B cell (primary cell): ENCODE measurements around the gene ANTXRL. TPM values are rescaled to one million over a fixed set of nuclear protein-coding genes. Genes with fewer than 3 reads are reported as not detected.

ENCODE experiments used
- ATAC-seq: fragments of 200-7000 bp; cut with Tn5 transposase; one replicate; pipeline ENCODE4 v1.10.0; 2021; ENCODE audit warnings: low read depth, mild to moderate bottlenecking, moderate number of reproducible peaks, moderate library complexity
- CTCF ChIA-PET: fragments of 350-600 bp; sonication (Branson Sonifier 250); formaldehyde crosslinking; loops from one replicate; lab custom pipeline; 2021; ENCODE audit warnings: antibody characterized with exemption, inconsistent platforms; lab: Charles Lee
- POLR2A ChIA-PET: fragments of 350-600 bp; sonication (Branson Sonifier 250); formaldehyde crosslinking; loops from one replicate; lab custom pipeline; 2021; ENCODE audit warnings: antibody characterized with exemption; lab: Charles Lee
- DNase-seq: peaks from one replicate; pipeline ENCODE4 v3.0.0; 2013
- H2AFZ ChIP-seq: 2 replicates; pipeline ENCODE4 v1.6.1; 2012; ENCODE audit warnings: mild to moderate bottlenecking, low read depth, low read length; ENCODE audit not compliant: insufficient read depth, poor library complexity, severe bottlenecking
- H3K27ac ChIP-seq, 2 donors: 1 replicate in 1 of 2; 2 replicates in 1 of 2; pipeline ENCODE4 v1.5.1; 2012 to 2013; ENCODE audit warnings: low read length in 2 of 2, mild to moderate bottlenecking in 2 of 2, moderate library complexity in 1 of 2
- H3K27me3 ChIP-seq, 4 experiments: fragments of 200-600 bp in 1 of 4; sonication (generic) in 1 of 4; replicated peaks in 1 of 4; 1 replicate in 2 of 4; 2 replicates in 2 of 4; pipeline versions ENCODE4 v1.6.1 to v1.7.0; 2013 to 2016; ENCODE audit warnings: low read length in 3 of 4, mild to moderate bottlenecking in 2 of 4, mixed read lengths in 1 of 4, moderate library complexity in 1 of 4; ENCODE audit not compliant: insufficient read depth in 4 of 4, control insufficient read depth in 3 of 4; ENCODE audit errors: control extremely low read depth in 1 of 4
- H3K36me3 ChIP-seq, 2 experiments: replicated peaks in 1 of 2; 1 replicate in 1 of 2; 2 replicates in 1 of 2; pipeline versions ENCODE4 v1.6.1 to v1.7.1; 2013; ENCODE audit warnings: low read length in 1 of 2; ENCODE audit not compliant: insufficient read depth in 2 of 2, control insufficient read depth in 1 of 2; ENCODE audit errors: control extremely low read depth in 1 of 2, extremely low read depth in 1 of 2
- H3K4me1 ChIP-seq, 2 donors: fragments of 200-600 bp in 1 of 2; sonication (generic) in 1 of 2; 1 replicate in 1 of 2; 2 replicates in 1 of 2; pipeline versions ENCODE4 v1.5.1 to v1.6.1; 2013 to 2017; ENCODE audit warnings: low read length in 2 of 2; ENCODE audit not compliant: control insufficient read depth in 2 of 2, insufficient read depth in 2 of 2
- H3K4me2 ChIP-seq: replicated peaks from 2 replicates; pipeline ENCODE3; 2012; ENCODE audit warnings: mild to moderate bottlenecking, low read depth, low read length; ENCODE audit not compliant: poor library complexity, severe bottlenecking
- H3K4me3 ChIP-seq, 5 experiments: fragments of 200-600 bp in 1 of 5; sonication (generic) in 1 of 5; 1 replicate in 3 of 5; 2 replicates in 2 of 5; pipeline versions ENCODE4 v1.5.1 to v1.7.0; 2011 to 2016; ENCODE audit warnings: low read length in 4 of 5, mild to moderate bottlenecking in 4 of 5, low read depth in 2 of 5, control low read depth in 1 of 5, moderate library complexity in 1 of 5; ENCODE audit not compliant: insufficient read depth in 1 of 5; ENCODE audit errors: control extremely low read depth in 1 of 5, extremely low read depth in 1 of 5
- H3K79me2 ChIP-seq: fragments of 200-600 bp; sonication (generic); one replicate; pipeline ENCODE4 v1.6.0; 2016; ENCODE audit warnings: low read length; ENCODE audit not compliant: control insufficient read depth, insufficient read depth
- H3K9ac ChIP-seq: fragments of 200-600 bp; sonication (generic); 2 replicates; pipeline ENCODE4 v1.6.1; 2017; ENCODE audit warnings: mild to moderate bottlenecking, low read length, moderate library complexity
- H3K9me3 ChIP-seq, 3 donors: one replicate each; pipeline versions ENCODE4 v1.6.1 to v1.7.1; 2013; ENCODE audit warnings: low read length in 2 of 3; ENCODE audit not compliant: control insufficient read depth in 2 of 3, insufficient read depth in 1 of 3; ENCODE audit errors: control extremely low read depth in 1 of 3
- H4K20me1 ChIP-seq: 2 replicates; pipeline ENCODE4 v1.6.0; 2012; ENCODE audit warnings: mild to moderate bottlenecking, low read length; ENCODE audit not compliant: insufficient read depth, control insufficient read depth, poor library complexity, severe bottlenecking
- H3K27ac Mint-ChIP-seq: one replicate; pipeline ENCODE4 v1.8.0; 2021; ENCODE audit warnings: mixed read lengths
- H3K27me3 Mint-ChIP-seq: one replicate; pipeline ENCODE4 v1.8.0; 2021; ENCODE audit warnings: mixed read lengths
- H3K4me1 Mint-ChIP-seq: one replicate; pipeline ENCODE4 v1.8.0; 2021; ENCODE audit warnings: mixed read lengths
- H3K4me3 Mint-ChIP-seq: one replicate; pipeline ENCODE4 v1.8.0; 2021; ENCODE audit warnings: mixed read lengths
- H3K9me3 Mint-ChIP-seq: one replicate; pipeline ENCODE4 v1.8.0; 2022; ENCODE audit warnings: mixed read lengths; ENCODE audit not compliant: insufficient read depth
- CTCF ChIP-seq: fragments of 200-600 bp; IDR thresholded peaks from one replicate; pipeline ENCODE4 v1.8.0; 2022; ENCODE audit warnings: antibody characterized with exemption, mild to moderate bottlenecking
- EZH2 ChIP-seq: IDR thresholded peaks from 2 replicates; pipeline ENCODE4 v1.6.1; 2012; ENCODE audit warnings: borderline replicate concordance, low read depth, mild to moderate bottlenecking, moderate library complexity, low read length; ENCODE audit not compliant: insufficient read depth, poor library complexity, severe bottlenecking
- WGBS: methylation state at CpG from one replicate; pipeline ENCODE4 v1.1.5; 2013; ENCODE audit warnings: missing lambda C conversion rate; ENCODE audit not compliant: insufficient coverage; 5-methylcytosine and 5-hydroxymethylcytosine counted together
- intact Hi-C: fragments of 100-400 bp; cut with micrococcal nuclease; formaldehyde crosslinking; loops from one replicate; pipeline ENCODE4 v1.10.0; 2022
- polyA plus RNA-seq: library from polyadenylated mRNA; depleted of rRNA; stranded (reverse); fragments of >200 nt; gene quantifications from 2 replicates; pipeline ENCODE4 v1.2.3, GENCODE V29; 2012
- total RNA-seq, 2 donors: library from RNA; stranded (reverse); fragments of 120-200 nt in 1 of 2; gene quantifications; 1 replicate in 1 of 2; 2 replicates in 1 of 2; pipeline versions ENCODE4 v1.2.3 to v1.2.4, GENCODE V29; 2013 to 2022

ANTXRL gene
- total and polyA plus RNA-seq, 2 donors (not counting 1 experiment from before 2014, with no cell fraction given) = not detected

DNA sequence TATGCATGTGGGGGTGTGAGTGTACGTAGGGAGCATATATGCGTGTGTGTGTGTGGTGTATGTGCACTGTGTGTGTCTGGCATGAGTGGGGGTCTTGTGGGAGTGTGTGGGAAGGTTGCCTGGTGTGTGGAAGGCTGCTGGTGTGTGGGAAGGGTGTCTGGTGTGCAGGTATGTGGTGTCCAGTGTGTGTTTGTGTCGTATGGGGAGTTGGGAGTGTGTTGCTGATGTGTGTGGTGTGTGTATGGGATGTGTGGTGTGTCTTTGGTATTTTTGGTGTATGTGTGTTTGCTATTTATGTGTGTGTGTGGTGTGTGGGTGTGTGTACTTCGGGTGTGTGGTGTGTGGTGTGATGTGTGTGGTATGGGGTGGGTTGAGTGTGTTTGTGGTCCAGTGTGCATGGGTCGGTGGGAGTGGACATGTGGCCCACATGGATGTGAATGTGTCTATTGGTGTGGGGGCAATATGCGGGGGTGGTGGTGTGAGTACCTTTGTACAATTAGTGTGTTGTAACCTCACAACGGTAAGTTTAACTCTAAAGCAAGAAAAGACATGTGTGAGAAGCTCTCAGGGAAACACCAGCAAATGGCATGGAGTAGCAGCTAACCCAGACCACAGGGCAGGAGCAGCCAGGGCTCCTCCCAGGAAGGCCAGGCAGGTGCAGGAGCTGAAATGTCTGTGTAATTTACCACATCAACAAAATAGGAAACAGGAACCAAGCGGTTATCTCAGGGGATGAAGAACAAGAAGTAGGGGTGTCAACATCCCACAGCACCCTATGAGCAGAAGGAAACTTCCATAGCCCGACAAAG lies 11.9 kb downstream of the ANTXRL start:
- intact Hi-C loops = no loop called here
- H3K4me3 ChIP-seq = peak overlapping the region in 1 of 5 experiments; percentile 1
- TF ChIP-seq EZH2 = no peak
- no peak for TF ChIP-seq CTCF
- Mint-ChIP-seq H3K4me1 (peaks cover 24% of the 10 kb centered on the region), H3K4me3 (no peak overlapping the region), H3K27ac (peak overlapping the region; percentile 38), H3K9me3 (no peaks in the 10 kb centered on the region), H3K27me3 (peaks cover 9% of the 10 kb centered on the region)
- ChIA-PET POLR2A (no interaction called here), CTCF (no interaction called here)
- H3K36me3 ChIP-seq = no peaks in the 10 kb centered on the region
- no peaks in the 10 kb centered on the region for H4K20me1 ChIP-seq
- H3K9ac ChIP-seq = no peak overlapping the region
- peak; percentile 54 for DNase-seq
- H3K9me3 ChIP-seq = peaks cover 0 to 2% (median 0%) of the 10 kb centered on the region in 3 donors
- WGBS = 56% methylated on average over 8 of the region's 9 CpGs
- ATAC-seq = peak; percentile 32
- H3K4me2 ChIP-seq = peak overlapping the region; percentile 61
- H3K79me2 ChIP-seq = no peaks in the 10 kb centered on the region
- H3K4me1 ChIP-seq = peaks cover 29 to 36% of the 10 kb centered on the region in 2 donors
- H2AFZ ChIP-seq = peak overlapping the region; percentile 76
- peak overlapping the region; percentile 50 to 57 for H3K27ac ChIP-seq
- no peaks in the 10 kb centered on the region for H3K27me3 ChIP-seq

DNA sequence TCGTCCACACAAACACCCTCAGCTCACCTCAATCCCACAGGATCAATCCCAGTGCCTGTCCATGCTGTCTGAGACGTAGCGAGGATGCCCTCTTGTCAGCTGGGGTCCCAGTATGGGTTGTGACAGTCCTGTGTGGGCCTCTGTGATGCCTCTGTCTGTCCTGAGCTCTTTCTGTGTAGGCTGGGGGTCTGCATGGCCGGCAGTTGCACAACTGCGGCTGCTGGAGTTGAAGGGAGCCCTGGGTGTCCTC lies 12.4 kb downstream of the ANTXRL start:
- H3K4me2 ChIP-seq = peak overlapping the region; percentile 61
- intact Hi-C loops = no loop called here
- Mint-ChIP-seq H3K9me3 (no peaks in the 10 kb centered on the region), H3K4me3 (no peak overlapping the region), H3K27ac (no peak overlapping the region), H3K27me3 (peaks cover 9% of the 10 kb centered on the region), H3K4me1 (peaks cover 24% of the 10 kb centered on the region)
- 14% methylated on average over 2 of the region's 5 CpGs for WGBS
- H3K9me3 ChIP-seq = peaks cover 0 to 2% (median 0%) of the 10 kb centered on the region in 3 donors
- H3K27me3 ChIP-seq = no peaks in the 10 kb centered on the region
- DNase-seq (no peak), ATAC-seq (no peak)
- no peaks in the 10 kb centered on the region for H3K79me2 ChIP-seq
- POLR2A ChIA-PET = no interaction called here
- peaks cover 29 to 36% of the 10 kb centered on the region in 2 donors for H3K4me1 ChIP-seq
- CTCF ChIA-PET = no interaction called here
- H3K36me3 ChIP-seq = no peaks in the 10 kb centered on the region
- TF ChIP-seq CTCF (no peak), EZH2 (no peak)
- H3K4me3 ChIP-seq = peak overlapping the region in 1 of 5 experiments; percentile 1
- H4K20me1 ChIP-seq = no peaks in the 10 kb centered on the region
- peak overlapping the region; percentile 50 to 57 for H3K27ac ChIP-seq
- no peak overlapping the region for H3K9ac ChIP-seq
- peak overlapping the region; percentile 76 for H2AFZ ChIP-seq
